Measurements from ENCODE around the gene OR2V2. TPM values are rescaled to one million over a fixed set of nuclear protein-coding genes. Genes with fewer than 3 reads are reported as not detected.

Gene OR2V2
- total and polyA plus RNA-seq, 10 of the 15 experiments (the other 5 are each of a cell fraction or from before 2014, with no cell fraction given) = 0.26 TPM; not detected in 9

- intact Hi-C loops (cut with micrococcal nuclease; ENCODE audit: unreplicated experiment) = no loop called here
- in situ Hi-C loops (cut with MboI) = no loop called here
- BruUV-seq (replicated peaks) = no TSS peak
- H3K79me2 ChIP-seq (ENCODE audit: control insufficient read depth, insufficient read depth, low read length) = no peaks in the 10 kb centered on the region
- no peak within 1 kb of the TSS for H2AFZ ChIP-seq (ENCODE audit: control insufficient read depth, low read depth, low read length)
- H3K4me3 ChIP-seq = no peak within 1 kb of the TSS
- H3K27ac ChIP-seq (ENCODE audit: control insufficient read depth, insufficient read depth) = no peak within 1 kb of the TSS
- H3K4me2 ChIP-seq (ENCODE audit: control insufficient read depth, insufficient read depth) = no peak within 1 kb of the TSS
- SMC1A ChIA-PET (ENCODE audit: uncharacterized antibody, unreplicated experiment) = interaction anchor here (0.7 to 1.1 kb wide), 2 partner anchors 9 to 26 kb away, joined by 3 read pairs; no protein-coding TSS in a partner anchor
- DNase-seq (ENCODE audit: low read depth, low spot score) (no peak), ATAC-seq (no peak), FAIRE-seq (no peak)
- no peaks in the 10 kb centered on the region for H3K9me3 ChIP-seq (replicated peaks; ENCODE audit: control insufficient read depth, insufficient read depth, low read length)
- H3K27me3 ChIP-seq (replicated peaks in 1 of 2; ENCODE audit: control insufficient read depth in 2 of 2, insufficient read depth in 2 of 2, low read length in 1 of 2) = peaks cover 0 to 3% of the 10 kb centered on the region in 2 experiments; a peak in 2 of 4 replicates
- TF ChIP-seq ZNF274 (IDR thresholded peaks at IDR 0.05; ENCODE audit: insufficient read depth, insufficient read length) = no peak
- TF ChIP-seq ZNF687 (IDR thresholded peaks at IDR 0.05) = peak; percentile 53; the same call in 1 of the 2 replicates
- 10% methylated on average over 14 of the region's 14 CpGs for WGBS (ENCODE audit: insufficient coverage, insufficient replicate concordance, low lambda C conversion rate, missing lambda C conversion rate)
- H3K4me1 ChIP-seq (ENCODE audit: control insufficient read depth, insufficient read depth, low read length) = no peaks in the 10 kb centered on the region
- H3K36me3 ChIP-seq (ENCODE audit: control insufficient read depth in 2 of 2, insufficient read depth in 2 of 2, low read length in 1 of 2) = no peaks in the 10 kb centered on the region
- RAD21 ChIA-PET (ENCODE audit: unreplicated experiment) = no interaction called here
- POLR2A ChIA-PET = no interaction called here
- no peaks in the 10 kb centered on the region for H4K20me1 ChIP-seq (ENCODE audit: control insufficient read depth, insufficient read depth)
- CTCF ChIA-PET = interaction anchor here (0.8 kb wide), 1 partner anchor 40 kb away, joined by 3 read pairs; no protein-coding TSS in a partner anchor
- no peak within 1 kb of the TSS for H3K9ac ChIP-seq (ENCODE audit: control insufficient read depth, insufficient read depth, low read length)
These were observed 16.4 kb upstream of the OR2V2 start, which contains the start of gene OR2V1 for GRCh38 chr5:181130832-181131496. TSS of gene OR2V1 (minus strand) at chr5:181131169. CDS start at chr5:181125304, 5,865 bp downstream.
